ENCODE measurements around the gene TUBB3. TPM values are rescaled to one million over a fixed set of nuclear protein-coding genes. Genes with fewer than 3 reads are reported as not detected.

Gene TUBB3
- total and polyA plus RNA-seq, 9 of the 15 experiments (the other 6 are each of a cell fraction or from before 2014, with no cell fraction given), result 0.18 to 12.5 (median 5.0) TPM

DNA sequence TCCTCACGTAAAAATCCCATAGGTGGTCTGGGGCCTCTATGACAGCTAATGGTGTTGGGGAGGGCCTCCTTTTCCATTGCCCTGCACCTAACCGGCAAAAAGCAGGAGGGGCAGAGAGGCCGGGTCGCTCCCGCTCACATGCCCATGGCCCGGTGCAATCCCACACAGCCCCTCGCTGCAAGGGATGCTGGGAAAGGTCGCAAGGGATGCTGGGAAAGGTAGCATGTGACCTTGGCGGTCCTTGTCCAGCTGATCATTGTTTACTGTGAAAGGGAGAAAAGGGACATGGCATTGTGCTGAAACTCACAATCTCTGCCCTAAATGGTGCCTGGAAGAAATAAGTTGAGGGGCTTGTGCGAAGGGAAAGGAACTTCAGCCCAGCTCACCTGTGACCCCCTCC lies 35.5 kb downstream of the TUBB3 start (continued):
- TF ChIP-seq, protein P1, sequence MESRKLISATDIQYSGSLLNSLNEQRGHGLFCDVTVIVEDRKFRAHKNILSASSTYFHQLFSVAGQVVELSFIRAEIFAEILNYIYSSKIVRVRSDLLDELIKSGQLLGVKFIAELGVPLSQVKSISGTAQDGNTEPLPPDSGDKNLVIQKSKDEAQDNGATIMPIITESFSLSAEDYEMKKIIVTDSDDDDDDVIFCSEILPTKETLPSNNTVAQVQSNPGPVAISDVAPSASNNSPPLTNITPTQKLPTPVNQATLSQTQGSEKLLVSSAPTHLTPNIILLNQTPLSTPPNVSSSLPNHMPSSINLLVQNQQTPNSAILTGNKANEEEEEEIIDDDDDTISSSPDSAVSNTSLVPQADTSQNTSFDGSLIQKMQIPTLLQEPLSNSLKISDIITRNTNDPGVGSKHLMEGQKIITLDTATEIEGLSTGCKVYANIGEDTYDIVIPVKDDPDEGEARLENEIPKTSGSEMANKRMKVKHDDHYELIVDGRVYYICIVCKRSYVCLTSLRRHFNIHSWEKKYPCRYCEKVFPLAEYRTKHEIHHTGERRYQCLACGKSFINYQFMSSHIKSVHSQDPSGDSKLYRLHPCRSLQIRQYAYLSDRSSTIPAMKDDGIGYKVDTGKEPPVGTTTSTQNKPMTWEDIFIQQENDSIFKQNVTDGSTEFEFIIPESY (CRISPR knock-in tag; IDR thresholded peaks at IDR 0.05), result peak; percentile 94
- TF ChIP-seq USF2 (CRISPR knock-in tag; IDR thresholded peaks at IDR 0.05), result peak; percentile 65
- peak; percentile 21; the same call in 1 of the 2 replicates for TF ChIP-seq RAD51 (IDR thresholded peaks at IDR 0.05; ENCODE audit: borderline replicate concordance, low read depth)

DNA sequence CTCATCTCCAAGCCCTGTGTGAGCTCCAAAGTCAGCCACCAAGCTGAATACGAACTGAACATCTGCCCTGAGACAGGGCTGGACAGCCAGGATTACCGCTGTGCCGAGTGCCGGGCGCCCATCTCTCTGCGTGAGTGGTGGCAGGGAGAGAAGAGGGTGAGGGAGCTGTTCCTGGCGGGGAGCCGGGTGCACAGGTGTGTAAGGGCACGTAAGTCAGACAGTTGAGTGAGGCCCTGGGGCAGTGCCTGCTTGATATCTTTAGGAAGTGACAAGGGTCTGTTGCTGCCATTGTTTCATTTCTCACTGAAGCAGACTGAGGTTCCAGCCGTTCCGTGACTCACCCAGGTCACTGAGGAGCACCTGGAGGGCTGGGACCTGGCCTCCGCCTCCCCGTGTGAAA lies 37.8 kb downstream of the TUBB3 start:
- POLR2A ChIA-PET, result interaction anchor here (1.2 to 4.0 kb wide), 3 partner anchors 10 to 51 kb away, joined by 3 to 17 read pairs (median 4); no protein-coding TSS in a partner anchor
- H3K9ac ChIP-seq (ENCODE audit: insufficient read depth in 1 of 2, low read depth in 2 of 2, low read length in 2 of 2), result no peak overlapping the region; a peak in 1 of 4 replicates
- WGBS (ENCODE audit: insufficient coverage, low coverage, missing lambda C conversion rate), result 87% methylated on average over 11 of the region's 13 CpGs
- TF ChIP-seq KDM1A (IDR thresholded peaks at IDR 0.05) (no peak), EP400 (IDR thresholded peaks at IDR 0.05) (no peak), MAFF (IDR thresholded peaks at IDR 0.05; ENCODE audit: low read length) (no peak), RAD21 (CRISPR knock-in tag; conservative IDR thresholded peaks at IDR 0.05 in 1 of 2, IDR thresholded peaks at IDR 0.05 in 1 of 2) (no peak)
- TF ChIP-seq, protein P2, sequence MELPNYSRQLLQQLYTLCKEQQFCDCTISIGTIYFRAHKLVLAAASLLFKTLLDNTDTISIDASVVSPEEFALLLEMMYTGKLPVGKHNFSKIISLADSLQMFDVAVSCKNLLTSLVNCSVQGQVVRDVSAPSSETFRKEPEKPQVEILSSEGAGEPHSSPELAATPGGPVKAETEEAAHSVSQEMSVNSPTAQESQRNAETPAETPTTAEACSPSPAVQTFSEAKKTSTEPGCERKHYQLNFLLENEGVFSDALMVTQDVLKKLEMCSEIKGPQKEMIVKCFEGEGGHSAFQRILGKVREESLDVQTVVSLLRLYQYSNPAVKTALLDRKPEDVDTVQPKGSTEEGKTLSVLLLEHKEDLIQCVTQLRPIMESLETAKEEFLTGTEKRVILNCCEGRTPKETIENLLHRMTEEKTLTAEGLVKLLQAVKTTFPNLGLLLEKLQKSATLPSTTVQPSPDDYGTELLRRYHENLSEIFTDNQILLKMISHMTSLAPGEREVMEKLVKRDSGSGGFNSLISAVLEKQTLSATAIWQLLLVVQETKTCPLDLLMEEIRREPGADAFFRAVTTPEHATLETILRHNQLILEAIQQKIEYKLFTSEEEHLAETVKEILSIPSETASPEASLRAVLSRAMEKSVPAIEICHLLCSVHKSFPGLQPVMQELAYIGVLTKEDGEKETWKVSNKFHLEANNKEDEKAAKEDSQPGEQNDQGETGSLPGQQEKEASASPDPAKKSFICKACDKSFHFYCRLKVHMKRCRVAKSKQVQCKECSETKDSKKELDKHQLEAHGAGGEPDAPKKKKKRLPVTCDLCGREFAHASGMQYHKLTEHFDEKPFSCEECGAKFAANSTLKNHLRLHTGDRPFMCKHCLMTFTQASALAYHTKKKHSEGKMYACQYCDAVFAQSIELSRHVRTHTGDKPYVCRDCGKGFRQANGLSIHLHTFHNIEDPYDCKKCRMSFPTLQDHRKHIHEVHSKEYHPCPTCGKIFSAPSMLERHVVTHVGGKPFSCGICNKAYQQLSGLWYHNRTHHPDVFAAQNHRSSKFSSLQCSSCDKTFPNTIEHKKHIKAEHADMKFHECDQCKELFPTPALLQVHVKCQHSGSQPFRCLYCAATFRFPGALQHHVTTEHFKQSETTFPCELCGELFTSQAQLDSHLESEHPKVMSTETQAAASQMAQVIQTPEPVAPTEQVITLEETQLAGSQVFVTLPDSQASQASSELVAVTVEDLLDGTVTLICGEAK (IDR thresholded peaks at IDR 0.05), result no peak
- TF ChIP-seq, protein P2 (CRISPR knock-in tag; IDR thresholded peaks at IDR 0.05), result no peak

More for the DNA sequence above, 37.8 kb downstream of the TUBB3 start:
- Histone ChIP-seq H3K4me2 (ENCODE audit: insufficient read depth, low read length) (no peak overlapping the region), H3K79me2 (ENCODE audit: control insufficient read depth, insufficient read depth, low read length) (no peaks in the 10 kb centered on the region), H3K27ac (ENCODE audit: extremely low read depth, low read depth, low read length) (no peak overlapping the region), H4K20me1 (replicated peaks; ENCODE audit: control insufficient read depth, insufficient read depth, low read length) (0 out of 2 replicates have a peak, but pooled peaks cover 4% of the 10 kb centered on the region), H3K4me1 (replicated peaks in 1 of 2; ENCODE audit: control insufficient read depth in 2 of 2, insufficient read depth in 2 of 2, low read length in 2 of 2) (peaks cover 0 to 38% of the 10 kb centered on the region in 2 experiments; a peak in 2 of 5 replicates), H3K27me3 (ENCODE audit: control insufficient read depth in 2 of 2, insufficient read depth in 2 of 2, low read length in 2 of 2) (no peaks in the 10 kb centered on the region), H3K36me3 (ENCODE audit: control insufficient read depth, insufficient read depth, low read length) (peaks cover 55% of the 10 kb centered on the region), H3K9me1 (ENCODE audit: control insufficient read depth, insufficient read depth, low read length) (no peaks in the 10 kb centered on the region), H3K4me3 (no peak overlapping the region), H2AFZ (ENCODE audit: low read depth, low read length) (no peak overlapping the region), H3K9me3 (replicated peaks; ENCODE audit: control insufficient read depth, insufficient read depth, low read depth, low read length) (no peaks in the 10 kb centered on the region)
- in situ Hi-C loops (cut with MboI), result no loop called here
- intact Hi-C loops (cut with micrococcal nuclease), result no loop called here
- no peak for DNase-seq (ENCODE audit: extremely low read depth in 1 of 4, low spot score in 3 of 4)
- no peak for FAIRE-seq
- no TSS peak for BruUV-seq (replicated peaks)
- ATAC-seq, result no peak
- CTCF ChIA-PET (ENCODE audit: low intra/inter-chr PET ratio), result no interaction called here

Data from K562 (cell line).